Neutrophil (primary cell): ENCODE measurements around the gene CLDN20.
"Not testable (repeated sequence)": the region's sequence is repeated elsewhere in the genome, so short reads cannot be mapped to it uniquely, and the experiment has no call there.

Source experiments
- H3K27ac ChIP-seq: fragments of 200-600 bp; sonication (generic); 2 replicates; pipeline ENCODE4 v1.5.1; 2016; ENCODE audit warnings: mild to moderate bottlenecking, moderate library complexity
- H3K27me3 ChIP-seq: fragments of 200-600 bp; sonication (generic); 2 replicates; pipeline ENCODE4 v1.6.0; 2016; ENCODE audit warnings: mild to moderate bottlenecking
- H3K36me3 ChIP-seq: fragments of 200-600 bp; sonication (generic); 2 replicates; pipeline ENCODE4 v1.5.1; 2017
- H3K4me1 ChIP-seq, 2 experiments: fragments of 200-600 bp in 1 of 2; sonication (generic) in 1 of 2; 1 replicate in 1 of 2; 2 replicates in 1 of 2; pipeline versions ENCODE4 v1.5.1 to v1.6.1; 2013 to 2016; ENCODE audit warnings: low read depth in 1 of 2, low read length in 1 of 2, mild to moderate bottlenecking in 1 of 2, moderate library complexity in 1 of 2; ENCODE audit not compliant: control insufficient read depth in 1 of 2, insufficient read depth in 1 of 2
- H3K4me3 ChIP-seq, 2 experiments: fragments of 200-600 bp in 1 of 2; sonication (generic) in 1 of 2; 1 replicate in 1 of 2; 2 replicates in 1 of 2; pipeline ENCODE4 v1.5.1; 2013 to 2016; ENCODE audit warnings: low read depth in 1 of 2, low read length in 1 of 2, mild to moderate bottlenecking in 1 of 2, moderate library complexity in 1 of 2
- H3K9me3 ChIP-seq: fragments of 200-600 bp; sonication (generic); 2 replicates; pipeline ENCODE4 v1.5.1; 2016
- CTCF ChIP-seq: fragments of 200-600 bp; sonication (generic); IDR thresholded peaks from 2 replicates; pipeline ENCODE4 v1.5.1; 2016; ENCODE audit warnings: antibody characterized with exemption

The CLDN20 gene

GRCh38 chr6:155303361-155303870, 39.6 kb downstream of the CLDN20 start:
- TF ChIP-seq CTCF = no peak
- no peak overlapping the region for H3K27ac ChIP-seq
- no peaks in the 10 kb centered on the region for H3K9me3 ChIP-seq
- no peak overlapping the region for H3K4me3 ChIP-seq
- no peaks in the 10 kb centered on the region for H3K27me3 ChIP-seq
- H3K4me1 ChIP-seq = no peaks in the 10 kb centered on the region
- H3K36me3 ChIP-seq = no peaks in the 10 kb centered on the region

GRCh38 chr6:155306958-155307357, 43.1 kb downstream of the CLDN20 start:
- TF ChIP-seq CTCF = no peak
- H3K4me3 ChIP-seq = no peak overlapping the region
- no peaks in the 10 kb centered on the region for H3K4me1 ChIP-seq
- no peaks in the 10 kb centered on the region for H3K9me3 ChIP-seq
- no peak overlapping the region for H3K27ac ChIP-seq
- H3K36me3 ChIP-seq = no peaks in the 10 kb centered on the region
- H3K27me3 ChIP-seq = no peaks in the 10 kb centered on the region

GRCh38 chr6:155309150-155309549, 45.3 kb downstream of the CLDN20 start:
- H3K4me1 ChIP-seq = peaks cover 8 to 10% of the 10 kb centered on the region in 2 experiments
- TF ChIP-seq CTCF = no peak
- no peaks in the 10 kb centered on the region for H3K27me3 ChIP-seq
- no peak overlapping the region for H3K4me3 ChIP-seq
- H3K27ac ChIP-seq = no peak overlapping the region
- no peaks in the 10 kb centered on the region for H3K36me3 ChIP-seq
- no peaks in the 10 kb centered on the region for H3K9me3 ChIP-seq

- no peak for TF ChIP-seq CTCF
- Histone ChIP-seq H3K27ac (no peak overlapping the region), H3K27me3 (no peaks in the 10 kb centered on the region), H3K4me1 (peaks cover 16 to 18% of the 10 kb centered on the region in 2 experiments), H3K36me3 (no peaks in the 10 kb centered on the region), H3K9me3 (no peaks in the 10 kb centered on the region), H3K4me3 (no peak overlapping the region)
Measured at GRCh38 chr6:155310596-155310995, 46.8 kb downstream of the CLDN20 start.

GRCh38 chr6:155311086-155311485, 47.3 kb downstream of the CLDN20 start:
- TF ChIP-seq CTCF = no peak
- no peak overlapping the region for H3K27ac ChIP-seq

GRCh38 chr6:155311583-155311982, 47.8 kb downstream of the CLDN20 start:
- no peak for TF ChIP-seq CTCF
- H3K4me3 ChIP-seq = no peak overlapping the region

More at GRCh38 chr6:155311086-155311485, 47.3 kb downstream of the CLDN20 start:
- H3K9me3 ChIP-seq = no peaks in the 10 kb centered on the region
- peaks cover 16 to 18% of the 10 kb centered on the region in 2 experiments for H3K4me1 ChIP-seq
- no peaks in the 10 kb centered on the region for H3K36me3 ChIP-seq
- H3K27me3 ChIP-seq = no peaks in the 10 kb centered on the region
- no peak overlapping the region for H3K4me3 ChIP-seq

GRCh38 chr6:155312950-155313349, 49.1 kb downstream of the CLDN20 start:
- peaks cover 16 to 18% of the 10 kb centered on the region in 2 experiments for H3K4me1 ChIP-seq
- H3K27me3 ChIP-seq, H3K36me3 ChIP-seq, H3K9me3 ChIP-seq, H3K27ac ChIP-seq, H3K4me3 ChIP-seq: not testable (repeated sequence)

More at GRCh38 chr6:155311583-155311982, 47.8 kb downstream of the CLDN20 start:
- H3K9me3 ChIP-seq = no peaks in the 10 kb centered on the region
- no peaks in the 10 kb centered on the region for H3K27me3 ChIP-seq
- H3K27ac ChIP-seq = no peak overlapping the region
- peaks cover 16 to 18% of the 10 kb centered on the region in 2 experiments for H3K4me1 ChIP-seq
- H3K36me3 ChIP-seq = no peaks in the 10 kb centered on the region
